Measurements from ENCODE around the gene CDC42. TPM values are rescaled to one million over a fixed set of nuclear protein-coding genes. Genes with fewer than 3 reads are reported as not detected.

CDC42 gene
- total and polyA plus RNA-seq, 2 experiments from 2014 or later, result 119 to 184 TPM

- no peaks in the 10 kb centered on the region for H3K36me3 ChIP-seq (ENCODE audit: insufficient read depth)
- TF ChIP-seq EZH2 (IDR thresholded peaks at IDR 0.05; ENCODE audit: low read depth, unreplicated experiment), result no peak
- no peak for TF ChIP-seq CTCF (conservative IDR thresholded peaks at IDR 0.05; ENCODE audit: low read depth in 2 of 2)
- TF ChIP-seq EZH2phosphoT487 (IDR thresholded peaks at IDR 0.05; ENCODE audit: unreplicated experiment), result no peak
- no peak for TF ChIP-seq ETS1 (IDR thresholded peaks at IDR 0.05)
- TF ChIP-seq STAT1 (IDR thresholded peaks at IDR 0.05; ENCODE audit: unreplicated experiment), result no peak
- TF ChIP-seq ZNF114 (CRISPR knock-in tag; IDR thresholded peaks at IDR 0.05), result no peak
- no peak for TF ChIP-seq CREB1 (CRISPR knock-in tag; IDR thresholded peaks at IDR 0.05; ENCODE audit: low read depth)
- TF ChIP-seq, protein P1, sequence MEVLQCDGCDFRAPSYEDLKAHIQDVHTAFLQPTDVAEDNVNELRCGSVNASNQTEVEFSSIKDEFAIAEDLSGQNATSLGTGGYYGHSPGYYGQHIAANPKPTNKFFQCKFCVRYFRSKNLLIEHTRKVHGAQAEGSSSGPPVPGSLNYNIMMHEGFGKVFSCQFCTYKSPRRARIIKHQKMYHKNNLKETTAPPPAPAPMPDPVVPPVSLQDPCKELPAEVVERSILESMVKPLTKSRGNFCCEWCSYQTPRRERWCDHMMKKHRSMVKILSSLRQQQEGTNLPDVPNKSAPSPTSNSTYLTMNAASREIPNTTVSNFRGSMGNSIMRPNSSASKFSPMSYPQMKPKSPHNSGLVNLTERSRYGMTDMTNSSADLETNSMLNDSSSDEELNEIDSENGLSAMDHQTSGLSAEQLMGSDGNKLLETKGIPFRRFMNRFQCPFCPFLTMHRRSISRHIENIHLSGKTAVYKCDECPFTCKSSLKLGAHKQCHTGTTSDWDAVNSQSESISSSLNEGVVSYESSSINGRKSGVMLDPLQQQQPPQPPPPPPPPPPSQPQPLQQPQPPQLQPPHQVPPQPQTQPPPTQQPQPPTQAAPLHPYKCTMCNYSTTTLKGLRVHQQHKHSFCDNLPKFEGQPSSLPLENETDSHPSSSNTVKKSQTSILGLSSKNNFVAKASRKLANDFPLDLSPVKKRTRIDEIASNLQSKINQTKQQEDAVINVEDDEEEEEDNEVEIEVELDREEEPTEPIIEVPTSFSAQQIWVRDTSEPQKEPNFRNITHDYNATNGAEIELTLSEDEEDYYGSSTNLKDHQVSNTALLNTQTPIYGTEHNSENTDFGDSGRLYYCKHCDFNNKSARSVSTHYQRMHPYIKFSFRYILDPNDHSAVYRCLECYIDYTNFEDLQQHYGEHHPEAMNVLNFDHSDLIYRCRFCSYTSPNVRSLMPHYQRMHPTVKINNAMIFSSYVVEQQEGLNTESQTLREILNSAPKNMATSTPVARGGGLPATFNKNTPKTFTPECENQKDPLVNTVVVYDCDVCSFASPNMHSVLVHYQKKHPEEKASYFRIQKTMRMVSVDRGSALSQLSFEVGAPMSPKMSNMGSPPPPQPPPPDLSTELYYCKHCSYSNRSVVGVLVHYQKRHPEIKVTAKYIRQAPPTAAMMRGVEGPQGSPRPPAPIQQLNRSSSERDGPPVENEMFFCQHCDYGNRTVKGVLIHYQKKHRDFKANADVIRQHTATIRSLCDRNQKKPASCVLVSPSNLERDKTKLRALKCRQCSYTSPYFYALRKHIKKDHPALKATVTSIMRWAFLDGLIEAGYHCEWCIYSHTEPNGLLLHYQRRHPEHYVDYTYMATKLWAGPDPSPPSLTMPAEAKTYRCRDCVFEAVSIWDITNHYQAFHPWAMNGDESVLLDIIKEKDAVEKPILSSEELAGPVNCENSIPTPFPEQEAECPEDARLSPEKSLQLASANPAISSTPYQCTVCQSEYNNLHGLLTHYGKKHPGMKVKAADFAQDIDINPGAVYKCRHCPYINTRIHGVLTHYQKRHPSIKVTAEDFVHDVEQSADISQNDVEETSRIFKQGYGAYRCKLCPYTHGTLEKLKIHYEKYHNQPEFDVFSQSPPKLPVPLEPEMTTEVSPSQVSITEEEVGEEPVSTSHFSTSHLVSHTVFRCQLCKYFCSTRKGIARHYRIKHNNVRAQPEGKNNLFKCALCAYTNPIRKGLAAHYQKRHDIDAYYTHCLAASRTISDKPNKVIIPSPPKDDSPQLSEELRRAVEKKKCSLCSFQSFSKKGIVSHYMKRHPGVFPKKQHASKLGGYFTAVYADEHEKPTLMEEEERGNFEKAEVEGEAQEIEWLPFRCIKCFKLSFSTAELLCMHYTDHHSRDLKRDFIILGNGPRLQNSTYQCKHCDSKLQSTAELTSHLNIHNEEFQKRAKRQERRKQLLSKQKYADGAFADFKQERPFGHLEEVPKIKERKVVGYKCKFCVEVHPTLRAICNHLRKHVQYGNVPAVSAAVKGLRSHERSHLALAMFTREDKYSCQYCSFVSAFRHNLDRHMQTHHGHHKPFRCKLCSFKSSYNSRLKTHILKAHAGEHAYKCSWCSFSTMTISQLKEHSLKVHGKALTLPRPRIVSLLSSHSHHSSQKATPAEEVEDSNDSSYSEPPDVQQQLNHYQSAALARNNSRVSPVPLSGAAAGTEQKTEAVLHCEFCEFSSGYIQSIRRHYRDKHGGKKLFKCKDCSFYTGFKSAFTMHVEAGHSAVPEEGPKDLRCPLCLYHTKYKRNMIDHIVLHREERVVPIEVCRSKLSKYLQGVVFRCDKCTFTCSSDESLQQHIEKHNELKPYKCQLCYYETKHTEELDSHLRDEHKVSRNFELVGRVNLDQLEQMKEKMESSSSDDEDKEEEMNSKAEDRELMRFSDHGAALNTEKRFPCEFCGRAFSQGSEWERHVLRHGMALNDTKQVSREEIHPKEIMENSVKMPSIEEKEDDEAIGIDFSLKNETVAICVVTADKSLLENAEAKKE (CRISPR knock-in tag; IDR thresholded peaks at IDR 0.05), result no peak
- TF ChIP-seq NANOG (IDR thresholded peaks at IDR 0.05; ENCODE audit: borderline replicate concordance), result no peak
- TF ChIP-seq, protein P2, sequence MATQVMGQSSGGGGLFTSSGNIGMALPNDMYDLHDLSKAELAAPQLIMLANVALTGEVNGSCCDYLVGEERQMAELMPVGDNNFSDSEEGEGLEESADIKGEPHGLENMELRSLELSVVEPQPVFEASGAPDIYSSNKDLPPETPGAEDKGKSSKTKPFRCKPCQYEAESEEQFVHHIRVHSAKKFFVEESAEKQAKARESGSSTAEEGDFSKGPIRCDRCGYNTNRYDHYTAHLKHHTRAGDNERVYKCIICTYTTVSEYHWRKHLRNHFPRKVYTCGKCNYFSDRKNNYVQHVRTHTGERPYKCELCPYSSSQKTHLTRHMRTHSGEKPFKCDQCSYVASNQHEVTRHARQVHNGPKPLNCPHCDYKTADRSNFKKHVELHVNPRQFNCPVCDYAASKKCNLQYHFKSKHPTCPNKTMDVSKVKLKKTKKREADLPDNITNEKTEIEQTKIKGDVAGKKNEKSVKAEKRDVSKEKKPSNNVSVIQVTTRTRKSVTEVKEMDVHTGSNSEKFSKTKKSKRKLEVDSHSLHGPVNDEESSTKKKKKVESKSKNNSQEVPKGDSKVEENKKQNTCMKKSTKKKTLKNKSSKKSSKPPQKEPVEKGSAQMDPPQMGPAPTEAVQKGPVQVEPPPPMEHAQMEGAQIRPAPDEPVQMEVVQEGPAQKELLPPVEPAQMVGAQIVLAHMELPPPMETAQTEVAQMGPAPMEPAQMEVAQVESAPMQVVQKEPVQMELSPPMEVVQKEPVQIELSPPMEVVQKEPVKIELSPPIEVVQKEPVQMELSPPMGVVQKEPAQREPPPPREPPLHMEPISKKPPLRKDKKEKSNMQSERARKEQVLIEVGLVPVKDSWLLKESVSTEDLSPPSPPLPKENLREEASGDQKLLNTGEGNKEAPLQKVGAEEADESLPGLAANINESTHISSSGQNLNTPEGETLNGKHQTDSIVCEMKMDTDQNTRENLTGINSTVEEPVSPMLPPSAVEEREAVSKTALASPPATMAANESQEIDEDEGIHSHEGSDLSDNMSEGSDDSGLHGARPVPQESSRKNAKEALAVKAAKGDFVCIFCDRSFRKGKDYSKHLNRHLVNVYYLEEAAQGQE (IDR thresholded peaks at IDR 0.05; ENCODE audit: unreplicated experiment), result no peak
- TF ChIP-seq JUNB (IDR thresholded peaks at IDR 0.05; ENCODE audit: unreplicated experiment), result no peak
- no peak for TF ChIP-seq POLR2AphosphoS5 (IDR thresholded peaks at IDR 0.05; ENCODE audit: low read depth)
- TF ChIP-seq ZNF331 (CRISPR knock-in tag; IDR thresholded peaks at IDR 0.05; ENCODE audit: low read depth), result no peak
- Mint-ChIP-seq H3K27me3 (ENCODE audit: insufficient read depth, low read depth, poor library complexity) (peaks cover 18% of the 10 kb centered on the region), H3K9me3 (no peaks in the 10 kb centered on the region), H3K4me1 (peaks cover 17% of the 10 kb centered on the region; the same call in 2 of the 3 replicates), H3K4me3 (no peak overlapping the region), H3K27ac (no peak overlapping the region), H3K36me3 (ENCODE audit: low read depth) (0 out of 3 replicates have a peak, but pooled peaks cover 2% of the 10 kb centered on the region)
- H3K4me1 ChIP-seq (ENCODE audit: insufficient read depth), result peaks cover 9% of the 10 kb centered on the region
- no peak overlapping the region for H3K4me3 ChIP-seq
- ATAC-seq (no peak), DNase-seq (ENCODE audit: low spot score) (no peak)
- no peaks in the 10 kb centered on the region for H3K9me2 ChIP-seq (ENCODE audit: insufficient read depth)
- H3K27me3 ChIP-seq (ENCODE audit: insufficient read depth), result no peaks in the 10 kb centered on the region
- no peak overlapping the region for H3K27ac ChIP-seq (ENCODE audit: low read depth)
- H3K79me2 ChIP-seq (replicated peaks; ENCODE audit: insufficient read depth), result peaks cover 3% of the 10 kb centered on the region
- H3F3A ChIP-seq (replicated peaks; ENCODE audit: low read depth), result peaks cover 16% of the 10 kb centered on the region
- H3K4me2 ChIP-seq, result no peak overlapping the region
- H2AFZ ChIP-seq, result no peak overlapping the region
- no peaks in the 10 kb centered on the region for H4K20me1 ChIP-seq (replicated peaks; ENCODE audit: insufficient read depth)
Observed at GRCh38 chr1:22021061-22021460, 31.4 kb upstream of the CDC42 start.
